ENCODE measurements around the gene DLG2.

The DLG2 gene

GRCh38 chr11:83725728-83726127 is 1901.4 kb downstream of the DLG2 start:
- no peak for DNase-seq

GRCh38 chr11:83725269-83725560 is 1901.9 kb downstream of the DLG2 start:
- no peak for DNase-seq

- DNase-seq: no peak
Measured at GRCh38 chr11:83723999-83724398, 1903.1 kb downstream of the DLG2 start.

- no peak for DNase-seq
Measured at GRCh38 chr11:83722392-83723119, 1904.6 kb downstream of the DLG2 start.

GRCh38 chr11:83721263-83721662 is 1905.9 kb downstream of the DLG2 start:
- no peak for DNase-seq

- DNase-seq: no peak
Measured at GRCh38 chr11:83720675-83721074, 1906.5 kb downstream of the DLG2 start.

- DNase-seq: no peak
Measured at GRCh38 chr11:83717537-83717936, 1909.6 kb downstream of the DLG2 start.

GRCh38 chr11:83715927-83716535 is 1911.1 kb downstream of the DLG2 start:
- no peak for DNase-seq

GRCh38 chr11:83713708-83714107 is 1913.4 kb downstream of the DLG2 start:
- no peak for DNase-seq

GRCh38 chr11:83711106-83711527 is 1916.0 kb downstream of the DLG2 start:
- no peak for DNase-seq

- no peak for DNase-seq
Measured at GRCh38 chr11:83709434-83709833, 1917.7 kb downstream of the DLG2 start.

GRCh38 chr11:83706566-83706965 is 1920.6 kb downstream of the DLG2 start:
- no peak for DNase-seq

- DNase-seq: no peak
Measured at GRCh38 chr11:83702796-83703195, 1924.3 kb downstream of the DLG2 start.

- DNase-seq: no peak
Measured at GRCh38 chr11:83697518-83697917, 1929.6 kb downstream of the DLG2 start.

GRCh38 chr11:83695046-83695445 is 1932.1 kb downstream of the DLG2 start:
- DNase-seq: no peak

GRCh38 chr11:83694191-83694910 is 1932.8 kb downstream of the DLG2 start:
- DNase-seq: no peak

GRCh38 chr11:83693306-83693992 is 1933.7 kb downstream of the DLG2 start:
- no peak for DNase-seq

- DNase-seq: no peak
Measured at GRCh38 chr11:83692675-83693074, 1934.5 kb downstream of the DLG2 start.

- DNase-seq: no peak
Measured at GRCh38 chr11:83691451-83691950, 1935.6 kb downstream of the DLG2 start.

GRCh38 chr11:83689144-83689780 is 1937.9 kb downstream of the DLG2 start:
- DNase-seq: no peak

GRCh38 chr11:83687787-83688186 is 1939.4 kb downstream of the DLG2 start:
- DNase-seq: no peak

- no peak for DNase-seq
Measured at GRCh38 chr11:83685730-83686129, 1941.4 kb downstream of the DLG2 start.

GRCh38 chr11:83684071-83684470 is 1943.1 kb downstream of the DLG2 start:
- DNase-seq: no peak

All from CD4-positive, alpha-beta T cell treated with Interleukin-1 beta for 1 hour (primary cell).